GM23338 (cell line): ENCODE data around the gene DRC3. TPM values are rescaled to one million over a fixed set of nuclear protein-coding genes. Genes with fewer than 3 reads are reported as not detected.

Experiments
- ATAC-seq: fragments of 200-7000 bp; cut with Tn5 transposase; 3 replicates; pipeline ENCODE4 v1.9.1; 2020
- DNase-seq: peaks from one replicate; pipeline ENCODE4 v3.0.0-alpha.2; 2015; ENCODE audit warnings: low spot score
- H2AFZ ChIP-seq: fragments of 200-600 bp; sonication (generic); 2 replicates; pipeline ENCODE4 v1.8.0; 2016; ENCODE audit warnings: antibody characterized with exemption, mild to moderate bottlenecking, moderate library complexity
- H3F3A ChIP-seq: fragments of 200-600 bp; sonication (generic); replicated peaks from 2 replicates; pipeline ENCODE4 v1.8.0; 2017; ENCODE audit warnings: antibody characterized with exemption, mixed run types, low read depth
- H3K27ac ChIP-seq: fragments of 200-600 bp; sonication (generic); 2 replicates; pipeline ENCODE4 v1.6.1; 2016; ENCODE audit warnings: low read depth
- H3K27me3 ChIP-seq: fragments of 200-600 bp; sonication (generic); 2 replicates; pipeline ENCODE4 v1.8.0; 2016; ENCODE audit warnings: mild to moderate bottlenecking, mixed run types, moderate library complexity; ENCODE audit not compliant: insufficient read depth
- H3K36me3 ChIP-seq: fragments of 200-600 bp; sonication (generic); 2 replicates; pipeline ENCODE4 v1.8.0; 2016; ENCODE audit warnings: mild to moderate bottlenecking; ENCODE audit not compliant: insufficient read depth
- H3K4me1 ChIP-seq: fragments of 200-600 bp; sonication (generic); 2 replicates; pipeline ENCODE4 v1.8.0; 2016; ENCODE audit warnings: mild to moderate bottlenecking, moderate library complexity; ENCODE audit not compliant: insufficient read depth
- H3K4me2 ChIP-seq: fragments of 200-600 bp; sonication (generic); 2 replicates; pipeline ENCODE4 v1.7.1; 2017; ENCODE audit warnings: mixed run types
- H3K4me3 ChIP-seq: fragments of 200-600 bp; sonication (generic); 2 replicates; pipeline ENCODE4 v1.6.1; 2016; ENCODE audit warnings: mixed run types
- H3K79me2 ChIP-seq: fragments of 200-600 bp; sonication (generic); replicated peaks from 2 replicates; pipeline ENCODE4 v1.8.0; 2017; ENCODE audit warnings: mild to moderate bottlenecking; ENCODE audit not compliant: insufficient read depth
- H3K9me2 ChIP-seq: fragments of 200-600 bp; sonication (generic); 2 replicates; pipeline ENCODE4 v1.8.0; 2017; ENCODE audit not compliant: insufficient read depth
- H4K20me1 ChIP-seq: fragments of 200-600 bp; sonication (generic); replicated peaks from 2 replicates; pipeline ENCODE4 v1.8.0; 2017; ENCODE audit warnings: mild to moderate bottlenecking; ENCODE audit not compliant: insufficient read depth
- H3K27ac Mint-ChIP-seq: 2 replicates; pipeline ENCODE4 v1.8.0; 2020; ENCODE audit warnings: inconsistent platforms, mild to moderate bottlenecking, moderate library complexity, mixed read lengths
- H3K27me3 Mint-ChIP-seq: 3 replicates; pipeline ENCODE4 v1.8.0; 2022; ENCODE audit warnings: low read depth, mild to moderate bottlenecking, moderate library complexity, mixed read lengths, inconsistent platforms; ENCODE audit not compliant: insufficient read depth, poor library complexity
- H3K36me3 Mint-ChIP-seq: 3 replicates; pipeline ENCODE4 v1.8.0; 2021; ENCODE audit warnings: low read depth, mild to moderate bottlenecking, inconsistent platforms, moderate library complexity, mixed read lengths
- H3K4me1 Mint-ChIP-seq: 3 replicates; pipeline ENCODE4 v1.8.0; 2020; ENCODE audit warnings: mild to moderate bottlenecking, inconsistent platforms, mixed read lengths
- H3K4me3 Mint-ChIP-seq: 3 replicates; pipeline ENCODE4 v1.8.0; 2021; ENCODE audit warnings: moderate library complexity, mild to moderate bottlenecking, inconsistent platforms, mixed read lengths
- H3K9me3 Mint-ChIP-seq: 3 replicates; pipeline ENCODE4 v1.8.0; 2020; ENCODE audit warnings: moderate library complexity, mild to moderate bottlenecking, inconsistent platforms, mixed read lengths
- CREB1 ChIP-seq: fragments of 250-450 bp; sonication (Bioruptor Pico); IDR thresholded peaks from 2 replicates; pipeline ENCODE4 v1.5.0; 2020; ENCODE audit warnings: low read depth, mild to moderate bottlenecking, moderate library complexity
- CTCF ChIP-seq, 2 experiments: fragments of 200-600 bp in 1 of 2; sonication (generic) in 1 of 2; conservative IDR thresholded peaks; 2 replicates each; pipeline versions ENCODE4 v1.5.1 to v1.6.1; 2016 to 2017; ENCODE audit warnings: antibody characterized with exemption in 2 of 2, low read depth in 2 of 2, mild to moderate bottlenecking in 2 of 2, moderate library complexity in 1 of 2
- ETS1 ChIP-seq: IDR thresholded peaks from 2 replicates; pipeline ENCODE4 v1.6.1; 2016; ENCODE audit warnings: antibody characterized with exemption
- EZH2 ChIP-seq: fragments of 200-600 bp; sonication (generic); IDR thresholded peaks from one replicate; pipeline ENCODE4 v1.8.0; 2017; ENCODE audit warnings: antibody characterized with exemption, mild to moderate bottlenecking, low read depth; ENCODE audit not compliant: unreplicated experiment
- EZH2phosphoT487 ChIP-seq: fragments of 200-600 bp; sonication (generic); IDR thresholded peaks from one replicate; pipeline ENCODE4 v1.8.1; 2018; ENCODE audit warnings: antibody characterized with exemption; ENCODE audit not compliant: unreplicated experiment
- JUNB ChIP-seq: IDR thresholded peaks from one replicate; pipeline ENCODE4 v1.6.1; 2016; ENCODE audit warnings: antibody characterized with exemption; ENCODE audit not compliant: unreplicated experiment
- NANOG ChIP-seq: IDR thresholded peaks from 2 replicates; pipeline ENCODE4 v1.6.1; 2016; ENCODE audit warnings: antibody characterized with exemption, borderline replicate concordance
- POLR2AphosphoS5 ChIP-seq: IDR thresholded peaks from 2 replicates; pipeline ENCODE4 v1.6.1; 2016; ENCODE audit warnings: antibody characterized with exemption, low read depth
- REST ChIP-seq: IDR thresholded peaks from one replicate; pipeline ENCODE4 v1.6.1; 2018; ENCODE audit warnings: antibody characterized with exemption; ENCODE audit not compliant: unreplicated experiment
- STAT1 ChIP-seq: IDR thresholded peaks from one replicate; pipeline ENCODE4 v1.6.1; 2016; ENCODE audit warnings: antibody characterized with exemption; ENCODE audit not compliant: unreplicated experiment
- ZNF114 ChIP-seq: fragments of 250-450 bp; sonication (Bioruptor Pico); IDR thresholded peaks from 2 replicates; pipeline ENCODE4 v1.5.0; 2020; ENCODE audit warnings: mild to moderate bottlenecking, moderate library complexity
- ZNF331 ChIP-seq: fragments of 250-450 bp; sonication (Bioruptor Pico); IDR thresholded peaks from 2 replicates; pipeline ENCODE4 v1.5.0; 2020; ENCODE audit warnings: low read depth, mild to moderate bottlenecking, moderate library complexity
- ZNF462 ChIP-seq: fragments of 250-450 bp; sonication (Bioruptor Pico); IDR thresholded peaks from 2 replicates; pipeline ENCODE4 v1.5.0; 2020; ENCODE audit warnings: mild to moderate bottlenecking, moderate library complexity
- polyA plus RNA-seq: library from polyadenylated mRNA; unstranded; fragments of >200 nt; fragmentation: Nextera tagmentation; extraction: Ambion mirVana; gene quantifications from 2 replicates; pipeline ENCODE4 v1.2.1, GENCODE V29; 2016
- total RNA-seq: library from RNA; depleted of rRNA; stranded (reverse); fragments of >200 nt; shearing (Covaris generic); gene quantifications from 2 replicates; pipeline ENCODE4 v1.2.3, GENCODE V29; 2014

DRC3 gene
- total and polyA plus RNA-seq, 2 experiments from 2014 or later = 1.1 TPM; not detected in 1

GRCh38 chr17:18002171-18002570 lies 29.5 kb downstream of the DRC3 start:
- TF ChIP-seq STAT1 (no peak), EZH2 (no peak), NANOG (no peak), CREB1 (no peak), CTCF (conservative IDR thresholded peaks at IDR 0.05; ENCODE audit: low read depth in 2 of 2) (no peak), ETS1 (no peak), REST (no peak), ZNF114 (no peak), POLR2AphosphoS5 (no peak), EZH2phosphoT487 (no peak), ZNF331 (no peak), ZNF462 (CRISPR knock-in tag) (no peak), JUNB (no peak)
- Mint-ChIP-seq H3K27me3 (peaks cover 5% of the 10 kb centered on the region), H3K4me3 (no peak overlapping the region), H3K4me1 (peaks cover 8% of the 10 kb centered on the region; the same call in 2 of the 3 replicates), H3K9me3 (no peaks in the 10 kb centered on the region), H3K36me3 (no peaks in the 10 kb centered on the region), H3K27ac (no peak overlapping the region)
- Histone ChIP-seq H2AFZ (no peak overlapping the region), H4K20me1 (no peaks in the 10 kb centered on the region), H3K27ac (no peak overlapping the region), H3K4me2 (no peak overlapping the region), H3K4me3 (no peak overlapping the region), H3K79me2 (no peaks in the 10 kb centered on the region), H3K27me3 (no peaks in the 10 kb centered on the region), H3F3A (no peaks in the 10 kb centered on the region), H3K9me2 (no peaks in the 10 kb centered on the region), H3K4me1 (no peaks in the 10 kb centered on the region), H3K36me3 (no peaks in the 10 kb centered on the region)
- ATAC-seq (no peak), DNase-seq (no peak)
